PC-9 (cell line): Measurements from ENCODE around the gene KCNAB2.

Experiments
- CTCF ChIP-seq: fragments of 200-600 bp; sonication (generic); conservative IDR thresholded peaks from 2 replicates; pipeline ENCODE4 v1.6.1; 2017; ENCODE audit warnings: mixed run types, antibody characterized with exemption, mild to moderate bottlenecking, moderate library complexity
- EZH2 ChIP-seq: fragments of 200-600 bp; sonication (generic); IDR thresholded peaks from 2 replicates; pipeline ENCODE4 v1.8.0; 2017; ENCODE audit warnings: antibody characterized with exemption, low read depth

GRCh38 chr1:6034750-6035096 is 11.0 kb upstream of the KCNAB2 start:
- TF ChIP-seq CTCF (no peak), EZH2 (no peak)
